ENCODE measurements around the gene SOX6. TPM values are rescaled to one million over a fixed set of nuclear protein-coding genes. Genes with fewer than 3 reads are reported as not detected.

SOX6 gene
- total RNA-seq, 2 donors from 2014 or later: 3.1 to 15.5 TPM

DNA sequence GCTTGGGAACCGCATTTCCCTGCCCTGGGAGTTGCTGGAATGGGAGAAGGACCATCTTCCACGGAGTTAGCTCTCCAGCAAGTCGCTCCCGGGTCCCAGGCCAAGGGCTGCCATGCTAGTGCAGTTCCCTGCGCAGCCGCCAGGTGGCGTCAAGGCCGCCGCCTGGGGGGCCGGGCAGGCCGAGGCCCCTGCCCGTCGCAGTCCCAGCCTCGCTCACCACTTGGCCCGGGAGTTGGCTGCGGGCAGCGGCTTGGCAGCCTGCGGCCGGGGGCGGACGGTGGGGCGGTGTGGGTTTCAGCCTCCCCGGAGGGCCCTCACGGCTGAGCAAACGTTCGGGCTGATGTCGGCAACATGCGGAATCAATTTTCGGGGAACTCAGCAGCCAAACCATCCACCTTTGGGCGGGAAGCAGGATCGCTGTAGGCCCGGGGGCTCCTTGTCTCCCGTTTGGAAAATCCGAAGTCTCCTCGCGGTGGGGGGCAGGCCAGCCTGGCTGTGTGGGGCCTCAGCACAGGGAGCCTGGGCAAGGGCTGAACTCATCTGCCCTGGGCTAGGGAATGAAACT lies 415.1 kb downstream of the SOX6 start:
- no peaks in the 10 kb centered on the region for H3K27me3 ChIP-seq (replicated peaks; ENCODE audit: insufficient read depth)
- no peak for TF ChIP-seq POLR2AphosphoS5 (IDR thresholded peaks at IDR 0.05)
- TF ChIP-seq, protein P1, sequence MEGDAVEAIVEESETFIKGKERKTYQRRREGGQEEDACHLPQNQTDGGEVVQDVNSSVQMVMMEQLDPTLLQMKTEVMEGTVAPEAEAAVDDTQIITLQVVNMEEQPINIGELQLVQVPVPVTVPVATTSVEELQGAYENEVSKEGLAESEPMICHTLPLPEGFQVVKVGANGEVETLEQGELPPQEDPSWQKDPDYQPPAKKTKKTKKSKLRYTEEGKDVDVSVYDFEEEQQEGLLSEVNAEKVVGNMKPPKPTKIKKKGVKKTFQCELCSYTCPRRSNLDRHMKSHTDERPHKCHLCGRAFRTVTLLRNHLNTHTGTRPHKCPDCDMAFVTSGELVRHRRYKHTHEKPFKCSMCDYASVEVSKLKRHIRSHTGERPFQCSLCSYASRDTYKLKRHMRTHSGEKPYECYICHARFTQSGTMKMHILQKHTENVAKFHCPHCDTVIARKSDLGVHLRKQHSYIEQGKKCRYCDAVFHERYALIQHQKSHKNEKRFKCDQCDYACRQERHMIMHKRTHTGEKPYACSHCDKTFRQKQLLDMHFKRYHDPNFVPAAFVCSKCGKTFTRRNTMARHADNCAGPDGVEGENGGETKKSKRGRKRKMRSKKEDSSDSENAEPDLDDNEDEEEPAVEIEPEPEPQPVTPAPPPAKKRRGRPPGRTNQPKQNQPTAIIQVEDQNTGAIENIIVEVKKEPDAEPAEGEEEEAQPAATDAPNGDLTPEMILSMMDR (IDR thresholded peaks at IDR 0.05): peak; percentile 41 to 59 (median 50)
- H3K36me3 ChIP-seq: no peaks in the 10 kb centered on the region
- no peak for DNase-seq (ENCODE audit: low spot score)
- H3K4me1 ChIP-seq (replicated peaks): no peaks in the 10 kb centered on the region
- H3K9me3 ChIP-seq: no peaks in the 10 kb centered on the region
- H3K4me3 ChIP-seq: no peak overlapping the region
- 85% methylated on average over 21 of the region's 36 CpGs for WGBS
- intact Hi-C loops (cut with DNase I): no loop called here
- H3K27ac ChIP-seq: no peak overlapping the region

DNA sequence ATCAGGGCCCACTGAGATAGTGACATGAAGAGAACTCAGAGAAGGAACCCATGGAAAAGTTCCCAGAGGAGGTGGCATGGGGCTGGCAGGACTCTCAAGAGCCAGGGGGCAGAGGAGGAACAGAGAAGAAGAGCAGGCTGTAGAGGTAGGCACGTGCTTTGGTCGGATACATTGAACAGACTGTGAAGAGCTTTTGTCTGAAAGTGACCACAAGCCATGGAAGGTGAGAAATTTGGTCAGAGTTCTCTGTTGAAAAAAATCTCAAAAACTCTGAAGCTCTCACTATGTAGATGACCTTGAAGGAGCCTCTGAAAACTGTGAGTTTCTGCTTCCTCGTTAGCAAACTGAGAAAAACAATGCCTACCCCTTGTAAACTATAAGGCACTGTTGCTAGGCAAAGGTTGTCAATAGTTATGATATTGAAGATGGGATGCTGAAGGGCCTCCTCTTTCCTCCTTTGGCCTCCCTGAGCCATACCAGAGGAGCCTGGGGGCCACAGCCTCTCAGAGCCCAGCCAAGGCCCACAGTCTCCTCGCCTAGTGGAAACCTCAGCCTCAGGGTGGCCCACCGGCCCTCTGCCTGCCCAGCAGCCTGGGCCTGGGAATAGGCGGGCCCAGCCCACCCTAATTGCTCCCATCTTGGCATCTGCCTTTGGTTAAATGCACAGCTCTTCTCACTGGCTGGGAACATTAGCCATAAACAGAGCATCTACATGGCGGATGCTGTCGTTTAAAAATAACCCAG lies 415.7 kb downstream of the SOX6 start:
- TF ChIP-seq, protein P1 (IDR thresholded peaks at IDR 0.05): no peak
- no peak for TF ChIP-seq POLR2AphosphoS5 (IDR thresholded peaks at IDR 0.05)
- no peak for TF ChIP-seq POLR2A (IDR thresholded peaks at IDR 0.05)
- intact Hi-C loops (cut with DNase I): no loop called here
- Histone ChIP-seq H3K27me3 (replicated peaks; ENCODE audit: insufficient read depth) (no peaks in the 10 kb centered on the region), H3K4me3 (no peak overlapping the region), H3K4me1 (replicated peaks) (no peaks in the 10 kb centered on the region), H3K27ac (no peak overlapping the region), H3K36me3 (no peaks in the 10 kb centered on the region), H3K9me3 (no peaks in the 10 kb centered on the region)
- 95% methylated on average over 8 of the region's 8 CpGs for WGBS
- DNase-seq (ENCODE audit: low spot score): no peak

DNA sequence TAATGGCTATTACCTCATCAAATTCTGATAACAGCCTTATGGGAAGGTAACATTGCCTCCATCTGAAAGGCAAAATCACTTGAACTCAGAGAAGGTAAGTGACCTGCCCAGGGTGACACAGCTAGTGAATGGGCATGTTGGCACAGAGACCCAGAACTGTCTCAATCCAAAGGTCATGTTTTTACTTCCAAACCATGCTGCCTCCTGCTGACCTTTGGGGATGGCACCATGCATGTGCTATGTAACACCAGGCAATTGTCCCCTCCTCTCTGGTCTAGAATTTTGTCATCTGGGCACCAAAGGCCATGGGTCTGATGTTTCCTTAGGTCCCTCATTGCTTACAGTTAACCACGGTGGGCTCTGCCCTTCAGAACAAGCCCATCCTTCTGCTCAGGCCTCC lies 417.4 kb downstream of the SOX6 start:
- 100% methylated on average over 1 of the region's 1 CpG for WGBS
- Histone ChIP-seq H3K9me3 (no peaks in the 10 kb centered on the region), H3K4me1 (replicated peaks) (no peaks in the 10 kb centered on the region), H3K4me3 (no peak overlapping the region), H3K27me3 (replicated peaks; ENCODE audit: insufficient read depth) (no peaks in the 10 kb centered on the region), H3K36me3 (no peaks in the 10 kb centered on the region), H3K27ac (no peak overlapping the region)
- intact Hi-C loops (cut with DNase I): no loop called here
- DNase-seq (ENCODE audit: low spot score): no peak
- TF ChIP-seq, protein P1 (IDR thresholded peaks at IDR 0.05): no peak
- TF ChIP-seq POLR2AphosphoS5 (IDR thresholded peaks at IDR 0.05) (no peak), POLR2A (IDR thresholded peaks at IDR 0.05) (no peak)

DNA sequence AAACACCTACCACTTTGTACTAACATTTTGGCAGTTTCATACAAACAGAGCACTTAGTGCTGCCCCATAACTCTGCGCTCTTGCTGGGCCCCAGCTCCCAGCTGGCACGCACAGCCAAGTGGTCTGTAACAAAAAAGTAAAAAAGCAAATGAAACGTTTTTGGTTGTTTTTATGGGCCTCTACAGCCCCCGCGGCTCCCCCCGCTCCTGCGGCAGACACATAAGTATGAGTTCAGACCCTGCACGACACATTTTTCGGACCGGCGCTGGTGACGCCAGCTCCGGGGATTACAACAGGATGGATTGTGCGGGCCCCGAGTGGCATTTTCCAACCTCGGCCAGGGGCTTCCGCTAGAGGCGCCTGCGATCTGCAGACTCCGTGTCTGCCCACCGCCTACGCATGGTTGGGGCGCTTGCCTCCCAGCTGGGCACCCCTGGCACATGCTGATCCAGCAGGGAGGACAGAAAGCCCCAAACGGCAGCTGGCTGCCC lies 418.2 kb downstream of the SOX6 start:
- TF ChIP-seq POLR2AphosphoS5 (IDR thresholded peaks at IDR 0.05): no peak
- TF ChIP-seq POLR2A (IDR thresholded peaks at IDR 0.05): no peak
- TF ChIP-seq, protein P1 (IDR thresholded peaks at IDR 0.05): no peak
- WGBS: 48% methylated on average over 24 of the region's 24 CpGs
- H3K36me3 ChIP-seq: no peaks in the 10 kb centered on the region
- no peak overlapping the region for H3K27ac ChIP-seq
- no peak overlapping the region for H3K4me3 ChIP-seq
- no peaks in the 10 kb centered on the region for H3K4me1 ChIP-seq (replicated peaks)
- H3K27me3 ChIP-seq (replicated peaks; ENCODE audit: insufficient read depth): no peaks in the 10 kb centered on the region
- intact Hi-C loops (cut with DNase I): no loop called here
- H3K9me3 ChIP-seq: no peaks in the 10 kb centered on the region
- no peak for DNase-seq (ENCODE audit: low spot score)

Measured in prostate gland (tissue), 2 donors.